ENCODE measurements around the gene PALM3.

PALM3 gene

DNA sequence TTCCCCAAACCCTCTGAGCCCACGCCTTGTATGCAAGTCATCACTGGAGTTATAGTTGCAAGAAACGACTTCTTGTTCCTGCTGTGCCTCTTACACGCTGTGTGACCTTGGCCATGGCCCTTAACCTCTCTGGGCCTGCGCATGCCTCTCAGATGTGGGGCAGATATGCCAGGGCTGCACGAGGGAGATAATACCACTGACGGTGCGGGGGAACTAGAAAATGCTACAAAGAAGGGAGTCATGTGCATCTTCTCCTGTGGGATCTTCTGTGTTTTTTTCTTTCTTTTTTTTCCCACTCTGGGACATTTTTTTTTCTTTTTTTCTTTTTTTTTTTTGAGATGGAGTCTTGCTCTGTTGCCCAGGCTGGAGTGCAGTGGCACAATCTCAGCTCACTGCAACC, 33.0 kb upstream of the PALM3 start:
- TF ChIP-seq, protein P1, sequence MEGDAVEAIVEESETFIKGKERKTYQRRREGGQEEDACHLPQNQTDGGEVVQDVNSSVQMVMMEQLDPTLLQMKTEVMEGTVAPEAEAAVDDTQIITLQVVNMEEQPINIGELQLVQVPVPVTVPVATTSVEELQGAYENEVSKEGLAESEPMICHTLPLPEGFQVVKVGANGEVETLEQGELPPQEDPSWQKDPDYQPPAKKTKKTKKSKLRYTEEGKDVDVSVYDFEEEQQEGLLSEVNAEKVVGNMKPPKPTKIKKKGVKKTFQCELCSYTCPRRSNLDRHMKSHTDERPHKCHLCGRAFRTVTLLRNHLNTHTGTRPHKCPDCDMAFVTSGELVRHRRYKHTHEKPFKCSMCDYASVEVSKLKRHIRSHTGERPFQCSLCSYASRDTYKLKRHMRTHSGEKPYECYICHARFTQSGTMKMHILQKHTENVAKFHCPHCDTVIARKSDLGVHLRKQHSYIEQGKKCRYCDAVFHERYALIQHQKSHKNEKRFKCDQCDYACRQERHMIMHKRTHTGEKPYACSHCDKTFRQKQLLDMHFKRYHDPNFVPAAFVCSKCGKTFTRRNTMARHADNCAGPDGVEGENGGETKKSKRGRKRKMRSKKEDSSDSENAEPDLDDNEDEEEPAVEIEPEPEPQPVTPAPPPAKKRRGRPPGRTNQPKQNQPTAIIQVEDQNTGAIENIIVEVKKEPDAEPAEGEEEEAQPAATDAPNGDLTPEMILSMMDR (IDR thresholded peaks at IDR 0.05; ENCODE audit: insufficient read depth, low read depth, low read length, missing control alignments): no peak
- H3K4me3 ChIP-seq (ENCODE audit: low read length): no peak overlapping the region
- DNase-seq (ENCODE audit: low read depth): no peak

GRCh38 chr19:14093117-14093823, 31.4 kb upstream of the PALM3 start:
- TF ChIP-seq, protein P1 (IDR thresholded peaks at IDR 0.05; ENCODE audit: insufficient read depth, low read depth, low read length, missing control alignments): no peak
- no peak for DNase-seq (ENCODE audit: low read depth)
- H3K4me3 ChIP-seq (ENCODE audit: low read length): no peak overlapping the region

GRCh38 chr19:14091813-14092462, 30.1 kb upstream of the PALM3 start:
- TF ChIP-seq, protein P1 (IDR thresholded peaks at IDR 0.05; ENCODE audit: insufficient read depth, low read depth, low read length, missing control alignments): no peak
- peak overlapping the region; percentile 78 for H3K4me3 ChIP-seq (ENCODE audit: low read length)
- no peak for DNase-seq (ENCODE audit: low read depth)

- DNase-seq (ENCODE audit: low read depth): peak; percentile 40
- TF ChIP-seq, protein P1 (IDR thresholded peaks at IDR 0.05; ENCODE audit: insufficient read depth, low read depth, low read length, missing control alignments): no peak
- H3K4me3 ChIP-seq (ENCODE audit: low read length): peak overlapping the region; percentile 78
These were observed 29.4 kb upstream of the PALM3 start for GRCh38 chr19:14091081-14091812.

- TF ChIP-seq, protein P1 (IDR thresholded peaks at IDR 0.05; ENCODE audit: insufficient read depth, low read depth, low read length, missing control alignments): no peak
- peak; percentile 87 for DNase-seq (ENCODE audit: low read depth)
- peak within 1 kb of the TSS; percentile 78 for H3K4me3 ChIP-seq (ENCODE audit: low read length)
These were observed 28.7 kb upstream of the PALM3 start, which contains the start of gene SAMD1 for GRCh38 chr19:14090509-14091080. SAMD1 (minus strand) TSS chr19:14090751.

- peak overlapping the region; percentile 51 for H3K4me3 ChIP-seq (ENCODE audit: low read length)
- peak; percentile 79 for DNase-seq (ENCODE audit: low read depth)
These were observed 28.0 kb upstream of the PALM3 start for GRCh38 chr19:14089662-14090508.

More at GRCh38 chr19:14089662-14090508, 28.0 kb upstream of the PALM3 start:
- TF ChIP-seq, protein P1 (IDR thresholded peaks at IDR 0.05; ENCODE audit: insufficient read depth, low read depth, low read length, missing control alignments): no peak
